ENCODE results near the gene HIVEP3. TPM values are rescaled to one million over a fixed set of nuclear protein-coding genes. Genes with fewer than 3 reads are reported as not detected.
A peak's percentile ranks its signal among the peaks of the same experiment; 100 is the strongest.

The HIVEP3 gene
- total RNA-seq, 4 donors from 2014 or later: 1.4 to 3.0 (median 2.3) TPM

GRCh38 chr1:41493626-41494350, 424.9 kb downstream of the HIVEP3 start:
- Histone ChIP-seq H3K4me1 (peaks cover 37 to 45% (median 39%) of the 10 kb centered on the region in 4 donors), H3K27me3 (no peaks in the 10 kb centered on the region), H3K36me3 (no peaks in the 10 kb centered on the region), H3K9me3 (no peaks in the 10 kb centered on the region), H3K27ac (replicated peaks in 1 of 4) (peak overlapping the region in 2 of 4 donors; percentile 90 to 93), H3K4me3 (no peak overlapping the region)
- DNase-seq (ENCODE audit: extremely low spot score): no peak
- intact Hi-C loops (cut with DNase I): no loop called here
- WGBS: 98% methylated on average over 8 of the region's 9 CpGs
- TF ChIP-seq CTCF (IDR thresholded peaks at IDR 0.05) (no peak), EP300 (IDR thresholded peaks at IDR 0.05) (no peak), POLR2A (IDR thresholded peaks at IDR 0.05; ENCODE audit: low read depth) (no peak)

GRCh38 chr1:41493117-41493536, 425.6 kb downstream of the HIVEP3 start:
- TF ChIP-seq POLR2AphosphoS5 (IDR thresholded peaks at IDR 0.05): no peak
- TF ChIP-seq EP300 (IDR thresholded peaks at IDR 0.05): no peak
- no peak for TF ChIP-seq CTCF (IDR thresholded peaks at IDR 0.05)
- no peak for TF ChIP-seq POLR2A (IDR thresholded peaks at IDR 0.05; ENCODE audit: low read depth)
- peaks cover 31 to 45% (median 36%) of the 10 kb centered on the region in 4 donors for H3K4me1 ChIP-seq
- H3K4me3 ChIP-seq: no peak overlapping the region
- H3K36me3 ChIP-seq: no peaks in the 10 kb centered on the region
- no CpG with 5 or more reads among the region's 5 CpGs for WGBS
- DNase-seq (ENCODE audit: extremely low spot score): no peak
- H3K9me3 ChIP-seq: no peaks in the 10 kb centered on the region
- H3K27me3 ChIP-seq: no peaks in the 10 kb centered on the region
- H3K27ac ChIP-seq (replicated peaks in 1 of 4): peak overlapping the region in 1 of 4 donors; percentile 90
- intact Hi-C loops (cut with DNase I): no loop called here

- WGBS: 67% methylated on average over 5 of the region's 7 CpGs
- no peak for TF ChIP-seq EP300 (IDR thresholded peaks at IDR 0.05)
- peak in 2 of 3 experiments; percentile 19 to 44 for TF ChIP-seq CTCF (IDR thresholded peaks at IDR 0.05)
- Histone ChIP-seq H3K4me3 (no peak overlapping the region), H3K4me1 (peaks cover 30 to 46% (median 36%) of the 10 kb centered on the region in 4 donors), H3K36me3 (no peaks in the 10 kb centered on the region), H3K27me3 (no peaks in the 10 kb centered on the region), H3K27ac (replicated peaks in 1 of 4) (peak overlapping the region in 1 of 4 donors; percentile 90), H3K9me3 (no peaks in the 10 kb centered on the region)
- intact Hi-C loops (cut with DNase I): no loop called here
- DNase-seq (ENCODE audit: extremely low spot score): no peak
Observed at GRCh38 chr1:41492341-41492848, 426.3 kb downstream of the HIVEP3 start.

GRCh38 chr1:41490911-41491310, 427.8 kb downstream of the HIVEP3 start:
- Histone ChIP-seq H3K27me3 (no peaks in the 10 kb centered on the region), H3K9me3 (no peaks in the 10 kb centered on the region), H3K36me3 (no peaks in the 10 kb centered on the region), H3K4me1 (peaks cover 31 to 46% (median 36%) of the 10 kb centered on the region in 4 donors), H3K27ac (replicated peaks in 1 of 4) (no peak overlapping the region), H3K4me3 (no peak overlapping the region)
- no peak for DNase-seq (ENCODE audit: extremely low spot score)
- WGBS: 67% methylated on average over 1 of the region's 2 CpGs
- intact Hi-C loops (cut with DNase I): no loop called here
- TF ChIP-seq POLR2AphosphoS5 (IDR thresholded peaks at IDR 0.05) (no peak), CTCF (IDR thresholded peaks at IDR 0.05) (no peak), POLR2A (IDR thresholded peaks at IDR 0.05; ENCODE audit: low read depth) (no peak), EP300 (IDR thresholded peaks at IDR 0.05) (no peak)
